ENCODE results near the gene PSMG1.

Gene PSMG1

DNA sequence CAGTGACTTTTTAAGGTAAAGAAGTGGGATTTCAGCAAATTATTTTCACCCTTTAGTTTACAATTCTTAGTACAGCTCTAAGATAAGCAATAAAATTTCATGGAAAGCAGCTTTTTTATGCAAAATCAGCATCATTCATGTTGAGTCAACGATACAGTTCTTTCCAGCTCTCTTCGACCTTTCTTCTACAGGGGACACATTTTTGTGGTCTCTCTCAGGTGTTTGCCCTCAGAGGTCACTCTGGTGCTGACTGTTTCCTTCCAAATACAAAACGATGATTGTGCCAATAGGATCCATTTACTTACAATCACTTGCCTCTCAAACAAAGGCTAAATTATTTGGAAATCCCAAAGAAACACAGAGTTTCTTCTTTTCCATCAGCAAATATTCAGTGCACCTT is 51.0 kb downstream of the PSMG1 start:
- Mint-ChIP-seq H3K4me3 (no peak overlapping the region), H3K27me3 (ENCODE audit: low read depth, poor library complexity) (peaks cover 3% of the 10 kb centered on the region), H3K4me1 (peaks cover 9% of the 10 kb centered on the region), H3K27ac (no peak overlapping the region), H3K36me3 (ENCODE audit: low read depth) (no peaks in the 10 kb centered on the region), H3K9me3 (peaks cover 7% of the 10 kb centered on the region)
- TF ChIP-seq, protein P1, sequence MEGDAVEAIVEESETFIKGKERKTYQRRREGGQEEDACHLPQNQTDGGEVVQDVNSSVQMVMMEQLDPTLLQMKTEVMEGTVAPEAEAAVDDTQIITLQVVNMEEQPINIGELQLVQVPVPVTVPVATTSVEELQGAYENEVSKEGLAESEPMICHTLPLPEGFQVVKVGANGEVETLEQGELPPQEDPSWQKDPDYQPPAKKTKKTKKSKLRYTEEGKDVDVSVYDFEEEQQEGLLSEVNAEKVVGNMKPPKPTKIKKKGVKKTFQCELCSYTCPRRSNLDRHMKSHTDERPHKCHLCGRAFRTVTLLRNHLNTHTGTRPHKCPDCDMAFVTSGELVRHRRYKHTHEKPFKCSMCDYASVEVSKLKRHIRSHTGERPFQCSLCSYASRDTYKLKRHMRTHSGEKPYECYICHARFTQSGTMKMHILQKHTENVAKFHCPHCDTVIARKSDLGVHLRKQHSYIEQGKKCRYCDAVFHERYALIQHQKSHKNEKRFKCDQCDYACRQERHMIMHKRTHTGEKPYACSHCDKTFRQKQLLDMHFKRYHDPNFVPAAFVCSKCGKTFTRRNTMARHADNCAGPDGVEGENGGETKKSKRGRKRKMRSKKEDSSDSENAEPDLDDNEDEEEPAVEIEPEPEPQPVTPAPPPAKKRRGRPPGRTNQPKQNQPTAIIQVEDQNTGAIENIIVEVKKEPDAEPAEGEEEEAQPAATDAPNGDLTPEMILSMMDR (IDR thresholded peaks at IDR 0.05): no peak
- DNase-seq: no peak

DNA sequence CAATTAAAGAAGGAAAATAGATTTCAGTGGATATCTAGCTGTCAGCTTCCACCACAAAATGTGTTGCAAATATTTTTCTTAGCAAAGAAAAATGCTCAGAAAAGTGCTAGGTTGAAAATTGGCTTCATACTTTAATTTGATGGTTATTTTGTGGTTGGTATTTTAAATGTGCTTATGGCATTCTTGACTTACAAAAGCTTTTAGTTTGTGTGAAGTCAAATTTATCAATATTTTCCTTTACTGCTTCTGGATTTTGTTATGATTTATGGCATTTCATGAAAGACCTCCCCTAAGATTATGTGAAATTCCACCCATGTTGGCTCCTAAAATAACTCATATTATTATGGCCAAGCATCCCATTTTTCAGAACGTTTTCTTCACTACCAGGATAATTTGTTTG is 51.5 kb downstream of the PSMG1 start:
- TF ChIP-seq, protein P1 (IDR thresholded peaks at IDR 0.05): no peak
- peaks cover 7% of the 10 kb centered on the region for H3K9me3 Mint-ChIP-seq
- peaks cover 5% of the 10 kb centered on the region for H3K4me1 Mint-ChIP-seq
- H3K36me3 Mint-ChIP-seq (ENCODE audit: low read depth): no peaks in the 10 kb centered on the region
- DNase-seq: no peak
- H3K4me3 Mint-ChIP-seq: no peak overlapping the region
- H3K27me3 Mint-ChIP-seq (ENCODE audit: low read depth, poor library complexity): peaks cover 3% of the 10 kb centered on the region
- H3K27ac Mint-ChIP-seq: no peak overlapping the region

DNA sequence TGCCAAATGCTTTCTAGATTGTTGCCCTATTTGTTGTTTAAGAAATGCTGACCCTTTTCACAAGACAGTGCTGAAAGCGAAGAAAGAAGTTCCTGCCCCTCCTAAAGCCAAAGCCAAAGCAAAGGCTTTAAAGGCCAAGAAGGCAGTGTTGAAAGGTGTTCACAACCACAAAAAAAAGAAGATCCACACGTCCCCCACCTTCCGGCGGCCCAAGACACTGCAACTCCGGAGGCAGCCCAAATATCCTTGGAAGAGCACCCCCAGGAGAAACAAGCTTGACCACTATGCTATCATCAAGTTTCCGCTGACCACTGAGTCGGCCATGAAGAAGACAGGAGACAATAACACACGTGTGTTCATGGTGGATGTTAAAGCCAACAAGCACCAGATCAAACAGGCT is 55.7 kb downstream of the PSMG1 start:
- Mint-ChIP-seq H3K36me3 (ENCODE audit: low read depth) (peaks cover under 1% of the 10 kb centered on the region), H3K9me3 (peaks cover 20% of the 10 kb centered on the region), H3K4me3 (no peak overlapping the region), H3K27me3 (ENCODE audit: low read depth, poor library complexity) (peaks cover 6% of the 10 kb centered on the region), H3K4me1 (peaks cover 9% of the 10 kb centered on the region), H3K27ac (no peak overlapping the region)
- no peak for DNase-seq
- TF ChIP-seq, protein P1 (IDR thresholded peaks at IDR 0.05): no peak

DNA sequence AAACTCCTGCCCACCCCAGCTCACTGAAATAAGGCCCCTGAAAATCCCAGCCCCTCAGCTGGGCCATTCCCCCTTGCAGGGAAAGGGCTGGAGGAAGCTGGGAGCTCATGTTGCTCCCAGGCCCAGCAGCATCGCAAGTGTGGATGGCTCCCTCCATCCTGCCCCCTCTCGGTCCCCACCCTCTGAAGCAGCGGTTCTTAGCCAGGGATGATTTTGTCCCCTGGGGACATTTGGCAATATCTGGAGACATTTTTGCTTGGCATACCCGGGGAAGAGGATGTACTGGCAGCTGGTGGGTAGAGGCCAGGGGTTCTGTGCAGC is 56.8 kb downstream of the PSMG1 start:
- Mint-ChIP-seq H3K36me3 (ENCODE audit: low read depth) (peaks cover 6% of the 10 kb centered on the region), H3K9me3 (peaks cover 24% of the 10 kb centered on the region), H3K27me3 (ENCODE audit: low read depth, poor library complexity) (peaks cover 6% of the 10 kb centered on the region), H3K4me3 (no peak overlapping the region), H3K4me1 (peaks cover 9% of the 10 kb centered on the region), H3K27ac (no peak overlapping the region)
- DNase-seq: no peak
- TF ChIP-seq, protein P1 (IDR thresholded peaks at IDR 0.05): no peak

DNA sequence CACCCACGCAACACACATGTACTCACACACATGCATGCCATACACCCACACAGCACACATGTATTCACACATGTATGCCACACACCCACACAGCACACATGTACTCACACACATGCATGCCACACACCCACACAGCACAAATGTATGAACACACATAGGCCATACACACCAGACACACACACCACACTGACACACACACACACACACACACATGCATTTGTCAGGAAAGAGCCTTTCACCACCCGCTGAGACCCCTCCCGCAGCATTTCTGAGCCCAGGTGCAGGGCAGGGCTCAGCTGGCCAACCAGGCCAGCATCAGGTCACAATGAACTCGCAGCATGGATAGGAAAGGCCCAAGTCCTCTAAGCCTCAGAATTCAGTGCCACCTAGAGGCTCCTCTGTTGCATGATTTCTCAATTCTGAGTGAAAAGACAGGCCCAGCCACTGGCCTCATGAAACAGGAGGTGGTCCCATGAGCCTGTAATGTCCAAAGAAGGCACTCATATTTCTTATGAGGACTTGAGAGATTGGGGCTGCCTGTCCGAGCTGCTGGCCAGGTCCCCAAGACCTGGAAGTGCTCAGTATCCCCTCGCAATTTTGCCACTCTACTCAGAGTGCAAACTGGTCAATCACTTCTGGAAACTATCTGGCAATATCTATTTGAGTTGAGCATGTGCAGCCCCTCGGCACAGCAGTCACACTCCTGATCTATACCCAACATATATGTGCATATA is 57.3 kb downstream of the PSMG1 start:
- DNase-seq: peak; percentile 39
- peaks cover 6% of the 10 kb centered on the region for H3K27me3 Mint-ChIP-seq (ENCODE audit: low read depth, poor library complexity)
- H3K36me3 Mint-ChIP-seq (ENCODE audit: low read depth): peaks cover 6% of the 10 kb centered on the region
- H3K4me1 Mint-ChIP-seq: peaks cover 9% of the 10 kb centered on the region
- H3K4me3 Mint-ChIP-seq: no peak overlapping the region
- peaks cover 23% of the 10 kb centered on the region for H3K9me3 Mint-ChIP-seq
- no peak overlapping the region for H3K27ac Mint-ChIP-seq
- TF ChIP-seq, protein P1 (IDR thresholded peaks at IDR 0.05): peak; percentile 26

Data from nephron progenitor cell (in vitro differentiated cells).